ENCODE results near the gene RAB11A. TPM values are rescaled to one million over a fixed set of nuclear protein-coding genes. Genes with fewer than 3 reads are reported as not detected.
A peak's percentile ranks its signal among the peaks of the same experiment; 100 is the strongest.

Gene RAB11A
- total and polyA plus RNA-seq, 9 of the 15 experiments (the other 6 are each of a cell fraction or from before 2014, with no cell fraction given) = 129 to 369 (median 245) TPM

DNA sequence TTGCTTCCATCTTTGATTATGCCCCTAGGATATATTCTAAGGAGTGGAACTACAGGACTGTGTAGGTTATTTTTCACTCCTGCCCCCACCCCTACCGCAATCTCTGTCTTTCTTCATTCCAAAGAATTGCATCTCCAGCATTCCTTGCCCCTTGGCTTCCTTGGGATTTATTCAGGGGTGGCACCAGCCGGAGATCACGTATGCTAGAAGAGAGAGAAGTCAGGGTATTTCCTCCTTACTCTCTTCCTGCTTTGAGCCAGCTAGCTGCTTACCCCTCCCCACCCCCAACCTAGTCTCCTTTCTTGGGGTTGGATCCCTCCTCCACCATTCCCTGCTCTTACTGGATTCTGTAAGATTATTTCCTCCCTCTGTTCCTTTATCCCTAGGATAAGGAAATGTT is 42.2 kb upstream of the RAB11A start (continued):
- TF ChIP-seq, protein P1, sequence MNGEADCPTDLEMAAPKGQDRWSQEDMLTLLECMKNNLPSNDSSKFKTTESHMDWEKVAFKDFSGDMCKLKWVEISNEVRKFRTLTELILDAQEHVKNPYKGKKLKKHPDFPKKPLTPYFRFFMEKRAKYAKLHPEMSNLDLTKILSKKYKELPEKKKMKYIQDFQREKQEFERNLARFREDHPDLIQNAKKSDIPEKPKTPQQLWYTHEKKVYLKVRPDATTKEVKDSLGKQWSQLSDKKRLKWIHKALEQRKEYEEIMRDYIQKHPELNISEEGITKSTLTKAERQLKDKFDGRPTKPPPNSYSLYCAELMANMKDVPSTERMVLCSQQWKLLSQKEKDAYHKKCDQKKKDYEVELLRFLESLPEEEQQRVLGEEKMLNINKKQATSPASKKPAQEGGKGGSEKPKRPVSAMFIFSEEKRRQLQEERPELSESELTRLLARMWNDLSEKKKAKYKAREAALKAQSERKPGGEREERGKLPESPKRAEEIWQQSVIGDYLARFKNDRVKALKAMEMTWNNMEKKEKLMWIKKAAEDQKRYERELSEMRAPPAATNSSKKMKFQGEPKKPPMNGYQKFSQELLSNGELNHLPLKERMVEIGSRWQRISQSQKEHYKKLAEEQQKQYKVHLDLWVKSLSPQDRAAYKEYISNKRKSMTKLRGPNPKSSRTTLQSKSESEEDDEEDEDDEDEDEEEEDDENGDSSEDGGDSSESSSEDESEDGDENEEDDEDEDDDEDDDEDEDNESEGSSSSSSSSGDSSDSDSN (IDR thresholded peaks at IDR 0.05; ENCODE audit: borderline replicate concordance in 1 of 2, low read depth in 2 of 2, low read length in 2 of 2) = no peak
- TF ChIP-seq CBFA2T3 (IDR thresholded peaks at IDR 0.05) = no peak
- TF ChIP-seq ZNF384 (IDR thresholded peaks at IDR 0.05; ENCODE audit: low read depth, low read length) = no peak
- TF ChIP-seq ZNF57 (CRISPR knock-in tag; IDR thresholded peaks at IDR 0.05) = no peak
- TF ChIP-seq MEF2D (tag; conservative IDR thresholded peaks at IDR 0.05; ENCODE audit: low read depth) = no peak
- TF ChIP-seq ZNF75A (CRISPR knock-in tag; IDR thresholded peaks at IDR 0.05) = no peak
- TF ChIP-seq NCOA2 (IDR thresholded peaks at IDR 0.05; ENCODE audit: partially characterized antibody in 2 of 2) = no peak
- TF ChIP-seq ARNT (IDR thresholded peaks at IDR 0.05) = no peak

DNA sequence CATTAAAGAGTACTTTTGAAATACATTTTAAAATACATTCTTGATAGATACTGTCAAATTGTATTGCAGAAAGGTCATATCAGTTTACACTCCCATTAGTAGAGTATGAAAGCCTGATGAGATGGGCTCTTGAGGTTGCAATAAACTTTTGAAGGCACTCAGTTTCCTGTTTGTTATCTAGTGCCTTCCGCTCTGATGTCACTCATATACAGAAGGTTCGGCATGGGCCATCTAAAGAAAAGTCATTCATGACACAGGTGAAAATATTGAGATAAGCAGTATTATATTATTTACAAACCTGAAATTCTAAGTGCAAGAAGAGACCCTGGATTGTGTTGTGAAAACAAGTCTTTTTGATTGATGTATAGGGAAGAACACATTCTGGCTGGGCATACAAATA is 40.7 kb upstream of the RAB11A start:
- 51% methylated on average over 2 of the region's 2 CpGs for WGBS (ENCODE audit: insufficient coverage, low coverage, missing lambda C conversion rate)
- Histone ChIP-seq H3K4me1 (replicated peaks in 1 of 2; ENCODE audit: control insufficient read depth in 2 of 2, insufficient read depth in 2 of 2, low read length in 2 of 2) (peaks cover 9 to 30% of the 10 kb centered on the region in 2 experiments; a peak in 3 of 5 replicates), H2AFZ (ENCODE audit: low read depth, low read length) (peak overlapping the region; percentile 56), H4K20me1 (replicated peaks; ENCODE audit: control insufficient read depth, insufficient read depth, low read length) (no peaks in the 10 kb centered on the region), H3K4me3 (no peak overlapping the region), H3K9ac (ENCODE audit: insufficient read depth in 1 of 2, low read depth in 2 of 2, low read length in 2 of 2) (no peak overlapping the region), H3K9me1 (ENCODE audit: control insufficient read depth, insufficient read depth, low read length) (no peaks in the 10 kb centered on the region), H3K36me3 (ENCODE audit: control insufficient read depth, insufficient read depth, low read length) (no peaks in the 10 kb centered on the region), H3K4me2 (ENCODE audit: insufficient read depth, low read length) (no peak overlapping the region), H3K9me3 (replicated peaks; ENCODE audit: control insufficient read depth, insufficient read depth, low read depth, low read length) (no peaks in the 10 kb centered on the region), H3K27ac (ENCODE audit: extremely low read depth, low read depth, low read length) (no peak overlapping the region), H3K27me3 (ENCODE audit: control insufficient read depth in 2 of 2, insufficient read depth in 2 of 2, low read length in 2 of 2) (no peaks in the 10 kb centered on the region), H3K79me2 (ENCODE audit: control insufficient read depth, insufficient read depth, low read length) (no peaks in the 10 kb centered on the region)
- no TSS peak for BruUV-seq (replicated peaks)
- ChIA-PET POLR2A (no interaction called here), CTCF (ENCODE audit: low intra/inter-chr PET ratio) (no interaction called here)
- ATAC-seq (no peak), FAIRE-seq (no peak), DNase-seq (ENCODE audit: extremely low read depth in 1 of 4, low spot score in 3 of 4) (no peak)
- in situ Hi-C loops (cut with MboI) (no loop called here), intact Hi-C loops (cut with micrococcal nuclease) (loop anchor here (2.0 kb wide), 1 partner anchor 52 kb away; no protein-coding TSS in a partner anchor)
- TF ChIP-seq, protein P2, sequence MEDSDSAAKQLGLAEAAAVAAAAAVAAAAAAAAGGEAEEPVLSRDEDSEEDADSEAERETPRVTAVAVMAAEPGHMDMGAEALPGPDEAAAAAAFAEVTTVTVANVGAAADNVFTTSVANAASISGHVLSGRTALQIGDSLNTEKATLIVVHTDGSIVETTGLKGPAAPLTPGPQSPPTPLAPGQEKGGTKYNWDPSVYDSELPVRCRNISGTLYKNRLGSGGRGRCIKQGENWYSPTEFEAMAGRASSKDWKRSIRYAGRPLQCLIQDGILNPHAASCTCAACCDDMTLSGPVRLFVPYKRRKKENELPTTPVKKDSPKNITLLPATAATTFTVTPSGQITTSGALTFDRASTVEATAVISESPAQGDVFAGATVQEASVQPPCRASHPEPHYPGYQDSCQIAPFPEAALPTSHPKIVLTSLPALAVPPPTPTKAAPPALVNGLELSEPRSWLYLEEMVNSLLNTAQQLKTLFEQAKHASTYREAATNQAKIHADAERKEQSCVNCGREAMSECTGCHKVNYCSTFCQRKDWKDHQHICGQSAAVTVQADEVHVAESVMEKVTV (CRISPR knock-in tag; IDR thresholded peaks at IDR 0.05) = no peak
- TF ChIP-seq ZNF143 (CRISPR knock-in tag; IDR thresholded peaks at IDR 0.05) (no peak), ZNF184 (CRISPR knock-in tag; IDR thresholded peaks at IDR 0.05) (no peak), CBFA2T2 (conservative IDR thresholded peaks at IDR 0.05) (no peak), MEIS2 (IDR thresholded peaks at IDR 0.05; ENCODE audit: partially characterized antibody) (peak; percentile 15), ETV1 (tag; conservative IDR thresholded peaks at IDR 0.05; ENCODE audit: low read depth) (peak; percentile 46; the same call in 1 of the 2 replicates), JUND (IDR thresholded peaks at IDR 0.05; ENCODE audit: borderline replicate concordance, low read depth, low read length) (0 out of 2 replicates have a peak, but pooled peaks have one; percentile 9), JUND (tag; IDR thresholded peaks at IDR 0.05; ENCODE audit: borderline replicate concordance, low read depth, low read length) (no peak), TAL1 (IDR thresholded peaks at IDR 0.05) (no peak), GABPA (tag; conservative IDR thresholded peaks at IDR 0.05; ENCODE audit: low read depth) (0 out of 2 replicates have a peak, but pooled peaks have one; percentile 33)
- TF ChIP-seq, protein P3, sequence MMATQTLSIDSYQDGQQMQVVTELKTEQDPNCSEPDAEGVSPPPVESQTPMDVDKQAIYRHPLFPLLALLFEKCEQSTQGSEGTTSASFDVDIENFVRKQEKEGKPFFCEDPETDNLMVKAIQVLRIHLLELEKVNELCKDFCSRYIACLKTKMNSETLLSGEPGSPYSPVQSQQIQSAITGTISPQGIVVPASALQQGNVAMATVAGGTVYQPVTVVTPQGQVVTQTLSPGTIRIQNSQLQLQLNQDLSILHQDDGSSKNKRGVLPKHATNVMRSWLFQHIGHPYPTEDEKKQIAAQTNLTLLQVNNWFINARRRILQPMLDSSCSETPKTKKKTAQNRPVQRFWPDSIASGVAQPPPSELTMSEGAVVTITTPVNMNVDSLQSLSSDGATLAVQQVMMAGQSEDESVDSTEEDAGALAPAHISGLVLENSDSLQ (IDR thresholded peaks at IDR 0.05) = peak; percentile 42; the same call in 1 of the 2 replicates

Measured in K562 (cell line).